ENCODE data around the gene FAM107B.

GRCh38 chr10:14608381-14609001 lies 166.2 kb downstream of the FAM107B start:
- no peak for TF ChIP-seq ELK4 (IDR thresholded peaks at IDR 0.05; ENCODE audit: borderline replicate concordance, low read depth, low read length)
- no peak for TF ChIP-seq CTCF (tag by site-specific recombination; IDR thresholded peaks at IDR 0.05)
- TF ChIP-seq ZSCAN18 (tag by site-specific recombination; IDR thresholded peaks at IDR 0.05) = no peak
- TF ChIP-seq ZNF362 (tag by site-specific recombination; IDR thresholded peaks at IDR 0.05) = no peak
- no peak for TF ChIP-seq ZNF707 (tag by site-specific recombination; IDR thresholded peaks at IDR 0.05)
- no peak for TF ChIP-seq ZNF433 (tag by site-specific recombination; IDR thresholded peaks at IDR 0.05; ENCODE audit: low read depth)

All from HEK293 (cell line).